NCI-H2029 (cell line): ENCODE data around the gene C16orf78.

Source experiments
- DNase-seq: peaks from one replicate; lab custom pipeline; 2025; lab: John Stamatoyannopoulos, UW

The C16orf78 gene, protein sequence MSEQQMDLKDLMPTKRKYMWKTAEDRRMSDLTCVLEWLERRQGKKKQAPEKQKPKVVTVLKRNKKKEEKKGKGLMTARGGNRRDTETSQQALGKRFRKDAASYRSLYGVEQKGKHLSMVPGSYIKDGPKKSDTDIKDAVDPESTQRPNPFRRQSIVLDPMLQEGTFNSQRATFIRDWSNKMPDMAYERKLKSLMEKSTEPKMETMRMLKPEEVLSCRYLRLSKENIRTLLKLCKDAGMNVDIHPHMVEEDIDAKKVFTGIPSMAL

DNA sequence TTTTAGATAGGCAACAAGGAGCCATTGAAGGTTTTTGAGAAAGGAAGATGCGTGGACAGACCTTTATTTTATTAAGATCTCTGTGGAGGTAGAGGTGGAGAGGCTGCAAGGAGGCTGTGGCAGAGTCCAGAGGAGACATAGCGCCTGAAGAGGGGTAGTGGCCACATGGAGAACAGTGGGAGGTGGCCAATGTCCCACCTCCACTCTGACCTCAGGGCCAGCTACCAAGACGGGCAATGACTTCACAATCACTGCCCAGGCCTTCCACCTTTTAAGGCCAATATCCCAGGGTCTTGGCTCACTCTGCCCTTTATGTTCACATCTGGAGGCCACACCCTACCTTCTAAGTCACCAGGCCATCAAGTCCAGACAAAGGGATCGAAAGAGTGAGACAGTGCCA lies at the start of gene C16orf78:
Gene C16orf78 (plus strand): TSS at position 301 of the 400 bp plus-strand sequence. CDS start 136 bp downstream, outside the sequence.
- no peak for DNase-seq

DNA sequence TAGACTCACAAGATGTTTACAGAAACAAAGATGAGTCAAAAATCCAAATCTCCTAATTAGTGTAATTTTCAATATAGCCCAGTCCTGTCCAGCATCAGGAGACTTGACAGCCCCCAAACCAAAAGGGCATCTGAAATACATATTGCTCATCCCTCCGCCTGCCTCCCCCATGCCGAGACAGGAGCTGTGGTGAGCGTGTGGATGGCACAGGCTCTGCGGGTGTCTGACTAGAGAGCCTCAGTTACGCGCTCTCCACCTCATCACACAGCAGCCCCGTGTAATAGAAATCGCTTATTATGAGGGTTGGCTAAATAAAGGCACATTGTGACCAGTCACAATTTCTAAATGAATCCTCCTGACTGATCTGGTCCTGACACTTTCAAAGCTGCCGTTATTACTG lies 48.9 kb upstream of the C16orf78 start:
- no peak for DNase-seq

DNA sequence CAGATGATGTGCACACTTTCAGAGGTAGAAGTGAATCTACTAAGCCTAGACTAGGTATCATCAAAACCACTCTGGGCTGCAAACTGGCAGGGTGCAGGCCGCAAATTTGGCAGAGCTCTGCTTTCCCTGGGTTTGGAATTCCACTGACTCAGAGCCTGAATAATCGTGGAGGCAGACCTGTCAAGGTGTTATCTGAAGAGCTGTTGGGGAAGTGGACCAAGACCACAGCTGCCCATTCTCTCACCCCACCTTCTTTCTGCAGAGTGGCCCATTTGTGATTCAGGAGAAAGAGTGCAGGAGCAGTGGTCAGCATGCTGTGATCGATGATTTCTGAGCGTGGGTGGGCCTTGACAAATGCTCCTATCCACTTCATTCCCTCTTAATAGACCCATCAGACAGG lies 46.1 kb upstream of the C16orf78 start:
- no peak for DNase-seq

DNA sequence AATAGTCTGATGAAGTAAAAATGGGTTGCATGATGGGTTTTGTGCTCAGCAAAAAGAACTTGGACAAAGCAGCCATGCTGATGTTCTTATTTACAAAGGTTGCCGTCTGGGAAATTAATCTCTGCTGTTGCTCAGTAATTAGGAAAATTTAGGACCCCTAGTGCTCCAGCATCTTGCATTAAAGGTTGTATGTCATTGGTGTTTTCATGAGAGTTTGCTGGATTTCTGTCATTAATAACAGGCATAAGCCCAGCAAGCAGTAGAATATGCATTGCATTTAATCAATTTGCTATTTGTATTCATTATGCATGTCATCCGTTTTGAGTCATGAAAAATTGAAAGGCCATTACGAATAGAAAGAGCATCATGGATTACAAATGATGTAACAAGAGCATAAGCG lies 45.3 kb upstream of the C16orf78 start:
- DNase-seq = no peak

DNA sequence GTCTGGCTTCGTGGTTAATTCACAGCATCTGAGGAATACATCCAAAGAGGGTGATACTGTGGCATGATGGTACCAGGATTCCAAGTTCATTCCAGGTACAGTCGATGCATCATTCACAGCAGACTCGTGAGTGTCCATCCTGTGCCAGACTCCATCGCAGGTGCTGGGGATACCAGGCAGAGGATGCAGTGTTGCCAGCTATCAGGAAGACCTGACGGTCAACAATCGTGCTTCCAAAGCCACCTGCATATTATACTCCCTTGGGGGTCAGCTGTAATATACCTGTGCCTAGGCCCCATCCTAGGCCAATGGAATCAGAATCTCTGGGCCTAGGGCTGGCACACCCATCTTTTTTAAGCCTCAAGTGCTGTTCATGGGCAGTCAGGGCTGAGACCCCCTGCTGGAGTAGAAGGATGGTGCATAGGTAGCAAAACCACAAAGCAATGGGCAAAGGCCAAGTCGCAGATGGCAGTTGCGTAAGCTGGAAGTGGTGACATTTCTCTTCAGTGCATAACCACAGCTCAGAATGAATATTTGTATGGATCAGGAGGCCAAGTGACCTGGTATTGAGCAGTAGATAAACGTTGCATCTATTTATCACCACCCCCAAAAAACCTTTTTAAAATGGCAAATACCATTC lies 42.9 kb upstream of the C16orf78 start:
- DNase-seq = no peak

DNA sequence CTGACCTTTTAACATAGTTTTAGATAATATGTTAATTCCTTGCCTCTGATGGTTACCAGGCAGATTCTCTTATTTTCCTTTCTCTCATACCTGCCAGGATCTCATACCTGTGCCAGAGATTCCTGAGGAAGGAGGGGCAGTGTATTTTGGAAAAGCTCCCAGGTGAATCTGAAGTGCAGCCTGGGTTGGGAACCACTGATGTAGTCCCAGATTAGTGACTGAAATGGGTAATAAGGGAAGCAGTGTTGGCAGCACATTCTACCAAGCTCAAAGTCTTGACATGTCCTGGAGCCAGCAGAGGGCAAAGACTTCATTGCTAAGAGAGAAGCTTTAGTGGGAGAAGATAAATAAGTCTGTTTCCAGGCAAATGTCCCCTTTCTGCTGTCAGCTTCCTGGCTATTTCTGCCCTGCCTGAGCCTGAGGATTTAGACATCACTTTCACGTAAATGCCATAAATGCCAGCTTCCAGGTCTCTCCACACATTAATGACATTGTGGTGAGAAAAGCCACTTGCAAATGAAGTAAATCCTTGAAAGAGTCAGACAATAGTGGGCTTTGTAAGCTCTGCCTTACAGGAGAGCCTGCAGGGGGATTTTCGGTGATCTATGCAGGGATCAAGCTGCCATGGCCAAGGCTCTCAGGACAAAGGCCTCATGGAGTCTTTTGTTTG lies 40.9 kb upstream of the C16orf78 start:
- DNase-seq = no peak

DNA sequence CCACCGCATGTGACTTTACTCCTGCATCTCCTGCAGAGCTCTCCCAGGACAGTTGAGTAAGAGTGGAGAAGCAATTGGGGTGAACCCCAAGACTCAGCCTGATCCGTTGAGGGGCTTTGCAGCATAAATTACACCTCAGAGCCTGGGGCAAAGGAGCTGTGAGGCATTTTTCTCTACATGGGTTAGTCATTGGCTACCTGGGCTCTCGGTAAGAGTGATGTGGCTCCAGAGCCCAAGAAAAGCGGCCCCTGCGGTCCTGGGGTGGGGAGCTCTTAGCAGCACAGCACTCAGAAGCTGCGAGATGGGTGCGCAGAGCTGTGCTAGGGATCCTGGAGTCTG lies 40.4 kb upstream of the C16orf78 start:
- DNase-seq = no peak

DNA sequence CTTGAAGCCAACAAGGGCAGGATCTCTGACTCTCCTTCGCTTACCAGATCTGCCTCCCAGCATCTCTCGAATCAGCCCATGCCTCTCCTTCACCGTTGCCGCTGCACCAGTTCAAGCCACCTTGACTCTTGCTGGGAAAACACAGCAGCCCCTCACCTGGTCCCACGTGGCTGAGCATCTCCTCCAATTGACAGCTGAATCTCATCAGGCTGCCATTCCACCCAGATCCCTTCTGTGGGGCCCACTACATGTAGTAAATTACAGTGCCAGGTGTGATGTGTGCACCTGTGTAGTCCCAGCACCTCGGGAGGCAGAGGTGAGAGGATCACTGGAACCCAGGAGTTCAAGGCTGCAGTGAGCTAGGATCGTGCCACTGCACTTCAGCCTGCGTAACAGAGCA lies 37.8 kb upstream of the C16orf78 start:
- no peak for DNase-seq

DNA sequence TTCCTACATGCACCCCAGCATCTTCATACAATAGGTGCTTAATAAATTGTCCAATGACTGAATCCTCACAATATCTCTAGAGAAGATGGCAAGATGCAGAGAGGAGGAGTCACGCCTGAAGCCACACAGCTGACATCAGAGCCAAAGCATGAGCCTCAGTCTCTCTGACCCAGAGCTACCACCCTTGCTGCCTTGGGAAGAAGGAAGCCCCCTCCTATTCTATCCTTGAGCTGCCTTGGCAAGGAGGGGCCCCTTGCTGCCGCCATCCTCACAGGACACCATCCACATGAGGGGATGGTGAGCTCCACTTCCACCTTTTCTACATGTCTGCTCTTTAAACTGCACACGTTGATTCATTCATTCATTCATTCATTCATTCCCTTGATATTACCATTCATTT lies 37.0 kb upstream of the C16orf78 start:
- DNase-seq = no peak

DNA sequence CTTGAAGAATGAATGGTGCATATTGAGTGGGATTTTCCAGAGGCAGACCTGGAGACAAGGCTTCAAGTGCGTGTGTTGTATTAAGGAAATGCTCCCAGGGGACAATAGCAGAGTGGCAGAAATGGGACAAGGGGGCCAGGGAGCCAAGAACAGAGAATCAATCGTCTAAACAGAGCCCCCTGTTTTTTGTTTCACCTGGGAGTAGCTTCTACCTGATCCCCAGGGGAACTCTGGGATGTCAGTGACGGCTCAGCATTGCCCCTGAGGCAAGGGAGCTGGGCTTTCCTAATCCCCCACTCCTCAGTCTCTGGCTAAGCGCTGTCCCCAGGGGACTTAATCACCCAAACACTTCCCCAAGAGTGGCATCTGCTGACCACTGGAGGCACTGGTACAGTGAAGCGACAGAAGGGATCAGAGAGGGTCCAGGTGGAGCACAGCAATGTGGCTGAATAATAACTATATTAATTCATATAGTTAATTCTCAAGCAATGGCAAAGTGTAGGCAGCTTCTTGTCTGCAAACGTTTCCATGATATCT lies 35.7 kb upstream of the C16orf78 start:
- peak; percentile 18 for DNase-seq

DNA sequence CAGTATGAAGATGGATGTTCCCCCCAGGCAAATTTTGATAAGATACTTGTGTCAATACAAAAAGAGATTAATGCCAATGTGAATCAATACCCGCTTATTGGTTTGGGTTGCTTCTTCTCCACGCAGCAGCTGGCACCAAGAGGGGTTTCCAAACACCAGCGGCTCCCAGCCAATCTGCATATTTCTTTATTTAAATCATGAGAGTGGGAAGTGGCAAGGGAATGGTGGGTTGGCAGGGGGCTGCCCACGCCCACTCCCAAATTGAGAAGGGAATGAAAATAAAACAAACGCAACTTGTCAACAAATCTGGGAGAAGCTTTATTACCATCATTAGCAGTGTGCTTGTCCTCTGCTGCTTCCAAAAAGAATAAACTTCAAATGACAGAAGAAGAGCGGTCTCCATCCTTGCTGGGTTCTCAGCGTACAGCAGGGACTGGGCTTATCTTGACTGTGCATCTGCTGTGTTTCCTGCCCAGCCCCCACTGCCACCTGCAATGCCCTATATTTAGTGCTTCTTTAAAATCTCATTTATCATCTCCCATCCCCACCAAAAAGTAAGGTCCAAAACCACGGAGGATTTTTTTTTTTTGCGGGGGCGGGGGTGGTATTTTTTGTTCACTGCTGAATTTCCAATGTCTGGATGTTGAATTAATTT lies 34.9 kb upstream of the C16orf78 start:
- no peak for DNase-seq

DNA sequence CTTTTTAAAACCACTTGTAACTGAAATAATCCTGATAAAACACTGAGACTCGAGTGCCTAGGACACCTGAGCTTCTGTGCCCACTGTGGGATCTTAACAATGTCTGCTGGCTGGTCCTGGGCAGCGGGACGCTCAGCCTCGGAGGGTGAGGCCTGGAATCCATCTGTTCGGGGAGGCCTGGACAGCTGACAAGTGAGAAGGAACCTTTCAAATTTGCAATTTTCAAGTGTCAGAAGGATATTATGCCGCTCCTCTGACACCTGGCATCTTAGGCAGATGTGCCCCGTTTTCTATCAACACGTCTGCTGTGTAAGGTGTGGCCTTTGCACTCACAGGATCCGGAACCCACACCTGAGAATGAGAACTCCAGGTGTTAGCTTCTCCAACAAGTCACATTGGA lies 33.1 kb upstream of the C16orf78 start:
- DNase-seq = no peak

DNA sequence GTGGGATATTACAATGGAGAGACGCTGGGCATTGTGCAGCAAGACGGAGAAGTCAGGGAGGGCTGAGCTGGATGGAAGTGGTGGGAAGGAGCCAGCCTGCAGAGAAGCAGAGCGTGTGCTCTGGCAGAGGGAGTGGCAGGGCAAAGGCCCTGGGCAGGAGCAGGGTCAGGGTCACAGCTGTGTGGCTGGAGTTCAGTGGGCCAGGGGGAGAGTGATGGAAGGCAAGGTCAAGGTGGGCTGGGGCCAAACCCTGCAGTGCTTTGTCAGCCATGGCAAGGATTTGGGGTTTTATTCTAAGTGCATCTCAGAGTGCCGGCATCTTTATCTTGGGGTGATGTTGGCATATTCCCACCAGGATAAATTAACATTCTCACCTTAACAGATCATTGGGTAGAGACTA lies 31.9 kb upstream of the C16orf78 start:
- DNase-seq = no peak

DNA sequence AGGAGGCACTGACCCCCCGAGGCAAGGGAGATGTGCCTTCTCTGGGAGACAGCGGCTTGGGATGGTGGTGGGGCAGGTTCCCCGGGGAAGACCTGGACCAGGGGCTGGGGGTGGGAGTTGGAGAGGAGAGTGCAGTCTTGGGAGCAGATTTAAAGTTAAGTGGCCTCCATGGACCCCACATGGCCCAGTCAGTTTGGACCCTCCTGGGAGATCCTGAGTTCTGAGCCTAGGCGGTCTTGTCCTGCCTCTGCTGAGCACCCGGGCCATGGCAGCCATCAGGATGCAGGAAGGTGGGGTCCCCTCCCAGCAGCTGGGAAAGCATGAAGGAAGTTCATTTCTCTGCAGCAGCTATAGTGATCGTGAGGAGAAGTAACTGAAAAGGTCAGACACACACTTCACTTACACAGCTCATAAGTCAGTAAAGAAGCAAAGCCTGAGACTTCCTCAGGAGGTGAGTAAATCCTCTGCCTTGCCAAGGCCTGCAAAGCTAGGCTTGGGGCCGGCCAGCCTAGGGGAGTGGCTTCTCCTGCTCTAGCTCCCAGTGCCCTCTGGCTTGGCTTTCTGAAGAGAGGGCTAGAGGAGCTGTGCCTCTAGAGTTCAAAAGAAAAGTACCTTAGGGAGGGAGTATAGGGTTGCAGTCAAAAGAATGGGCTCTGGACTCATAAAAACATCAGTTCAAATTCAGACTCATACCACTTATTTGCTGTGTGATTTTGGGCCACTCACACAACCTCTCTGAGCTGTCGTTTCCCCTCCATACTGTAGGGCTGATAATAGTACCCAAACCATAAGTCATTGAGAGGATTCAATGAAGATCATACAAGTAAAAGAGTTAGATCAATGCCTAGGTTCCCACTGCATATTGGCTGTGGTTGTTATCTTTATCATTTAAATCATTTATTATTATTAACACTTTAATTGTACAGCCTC lies 31.0 kb upstream of the C16orf78 start:
- DNase-seq = no peak

DNA sequence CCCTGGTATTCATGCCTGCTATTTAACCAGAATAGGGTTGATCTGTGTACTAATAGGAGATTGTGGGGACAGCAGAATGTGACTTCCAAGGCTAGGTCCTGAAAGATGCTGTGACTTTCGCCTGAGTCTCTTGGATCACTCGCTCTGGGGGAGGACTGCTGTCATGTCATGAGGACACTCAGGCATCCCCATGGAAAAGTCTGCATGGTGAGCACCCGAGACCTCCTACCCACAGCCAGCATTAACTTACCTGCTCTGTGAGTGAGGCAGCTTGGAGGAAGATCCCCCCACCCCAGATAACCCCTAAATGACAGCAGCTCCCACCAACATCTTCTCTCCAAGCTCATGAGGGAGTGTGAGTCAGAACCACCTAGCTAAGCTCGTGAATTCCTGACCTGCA lies 30.3 kb upstream of the C16orf78 start:
- DNase-seq = no peak

DNA sequence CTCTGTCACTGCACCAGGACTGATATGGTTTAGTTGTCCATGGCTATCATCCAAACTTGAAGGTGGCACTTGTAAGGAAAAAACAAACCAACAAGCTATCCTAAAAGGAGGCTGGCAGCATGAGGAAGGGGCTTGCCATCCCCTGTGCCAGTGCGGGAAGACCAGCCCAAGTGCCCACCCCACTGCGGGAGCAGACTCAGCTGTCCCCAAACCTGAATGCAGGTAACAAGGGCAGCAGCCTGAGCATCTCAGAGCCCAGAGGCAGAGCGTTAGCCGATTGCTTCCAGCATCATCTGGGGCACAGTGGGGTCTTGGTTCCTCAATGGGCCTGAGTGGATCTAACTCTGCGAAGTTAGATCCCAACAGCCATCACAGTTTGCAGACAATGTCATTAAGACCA lies 29.2 kb upstream of the C16orf78 start:
- DNase-seq = no peak

DNA sequence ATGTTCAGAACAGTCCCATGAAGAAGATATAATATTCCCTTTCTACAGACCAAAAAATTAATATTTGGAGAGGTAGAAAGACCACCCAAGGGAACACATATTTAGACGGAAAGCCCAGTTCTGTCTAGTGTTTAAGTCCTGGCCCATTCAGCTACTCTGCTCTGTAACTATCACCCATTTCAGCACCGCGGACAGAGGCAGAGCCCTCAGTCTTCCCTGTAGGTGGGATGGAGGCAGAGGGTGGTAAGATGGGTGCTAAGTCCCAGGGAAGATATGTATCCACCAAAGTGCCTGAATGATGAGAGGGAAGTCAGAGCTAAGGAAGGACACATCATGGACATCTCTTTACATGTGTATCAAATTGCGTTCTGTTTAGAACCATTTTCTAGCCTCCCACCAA lies 27.8 kb upstream of the C16orf78 start:
- DNase-seq = no peak

DNA sequence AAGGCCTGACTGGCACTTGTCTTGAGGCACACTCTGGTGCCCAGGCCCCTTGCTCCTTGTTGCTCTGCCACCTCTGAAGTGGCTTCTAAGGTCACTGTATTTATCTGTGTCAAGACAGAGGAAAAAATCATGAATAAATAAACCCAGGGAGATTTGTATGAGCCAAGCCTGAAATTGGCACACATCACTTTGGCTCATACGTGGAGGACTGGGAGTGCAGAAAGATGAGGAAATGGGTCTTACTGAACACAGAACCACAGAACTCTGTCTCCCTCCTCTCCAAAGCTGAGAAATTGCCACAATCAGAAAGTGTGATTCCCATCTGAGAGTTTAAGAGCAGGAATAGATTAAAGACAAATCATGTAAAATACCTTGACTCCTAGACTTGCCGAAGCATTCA lies 27.1 kb upstream of the C16orf78 start:
- DNase-seq = no peak

DNA sequence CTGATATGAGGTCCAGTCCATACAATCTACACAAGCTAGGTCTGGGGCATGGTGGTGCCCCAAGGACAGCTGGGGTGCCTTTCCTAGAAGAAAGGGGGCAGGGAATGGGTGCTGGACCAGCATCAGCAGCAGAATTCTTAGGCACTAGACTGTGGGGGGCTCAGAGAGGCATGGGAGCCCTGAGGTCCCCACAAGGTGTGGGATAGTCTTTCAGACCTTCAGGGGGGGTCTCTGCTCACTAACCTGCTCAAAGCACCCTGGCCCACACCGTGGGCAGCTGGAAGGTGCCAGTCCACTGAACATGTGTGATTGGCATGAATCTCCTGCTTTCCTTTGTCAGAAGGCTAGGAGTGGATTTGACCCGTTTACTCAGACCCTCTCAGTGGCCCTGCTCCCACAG lies 26.1 kb upstream of the C16orf78 start:
- no peak for DNase-seq

DNA sequence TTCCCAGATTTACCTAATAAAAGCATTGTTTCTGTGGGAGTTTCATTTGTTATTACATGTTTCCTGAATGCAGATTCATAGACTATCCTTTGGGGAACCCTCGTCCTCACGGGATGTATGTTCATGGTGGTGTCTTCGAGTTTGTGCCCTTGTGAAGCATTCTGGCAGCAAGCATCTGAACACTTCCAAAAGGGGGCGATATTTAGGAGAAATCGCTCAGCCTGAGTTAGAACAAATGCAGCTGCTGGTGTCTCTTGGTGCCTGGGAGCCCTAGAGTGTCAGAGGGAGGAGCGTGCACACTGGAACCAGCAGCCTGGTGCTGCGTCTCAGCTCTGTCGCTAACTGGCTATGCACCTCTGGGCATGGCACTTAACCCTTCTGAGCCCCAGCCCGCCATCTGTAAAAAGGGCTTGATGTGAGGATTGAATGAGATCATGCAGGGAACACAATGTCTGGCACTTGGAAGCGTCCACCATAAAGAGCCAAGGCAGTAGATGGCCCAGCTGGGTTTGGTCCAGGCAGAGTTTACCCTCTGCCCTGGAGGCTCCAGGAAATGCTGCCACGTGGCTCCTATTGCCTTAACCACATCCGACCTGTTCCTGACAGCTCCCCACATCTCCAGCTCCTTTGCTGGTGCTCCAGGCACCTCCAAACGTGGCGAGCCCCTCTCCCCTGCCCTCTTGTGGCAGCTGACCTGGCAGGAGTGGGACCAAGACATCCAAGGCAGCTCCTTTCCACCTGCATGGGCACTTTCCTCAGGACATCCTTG lies 25.0 kb upstream of the C16orf78 start:
- DNase-seq = no peak
